ENCODE measurements around the gene TCHP.

The TCHP gene

DNA sequence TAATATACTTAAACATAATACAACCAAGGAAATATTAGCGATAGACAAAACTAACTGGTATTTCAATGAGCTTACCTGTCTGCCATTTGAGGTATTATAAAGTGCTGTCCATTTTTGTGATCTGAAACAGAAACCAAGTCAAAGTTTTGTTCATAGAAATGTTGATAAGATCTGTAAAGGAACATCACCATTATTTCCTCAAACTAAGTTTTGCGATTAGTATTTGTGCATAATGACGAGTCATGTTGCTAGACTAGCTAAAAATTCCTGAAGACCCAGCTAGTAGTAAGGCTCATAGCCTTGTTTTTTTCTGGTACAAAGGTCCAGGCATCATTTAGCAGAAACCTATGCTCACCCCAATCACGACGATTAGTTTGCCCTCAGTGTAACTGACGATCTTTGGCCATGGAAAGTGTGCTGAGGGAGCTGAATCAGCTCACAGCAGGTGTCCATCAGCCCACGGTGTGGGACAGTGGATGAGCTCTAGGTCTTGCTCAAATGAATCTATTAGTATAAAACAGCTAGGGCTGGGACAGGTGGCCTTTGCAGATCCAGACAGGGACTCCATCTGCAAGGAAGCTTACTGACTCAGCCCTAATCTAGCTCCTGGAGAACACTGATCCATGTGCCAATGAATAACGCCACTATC is 67.4 kb downstream of the TCHP start:
- peaks cover 5% of the 10 kb centered on the region for H3K79me2 ChIP-seq (ENCODE audit: low read length)
- H3K4me2 ChIP-seq (ENCODE audit: low read length): peak overlapping the region; percentile 73
- peak overlapping the region; percentile 95 for H3K27ac ChIP-seq (ENCODE audit: low read length)
- H3K9me3 ChIP-seq (ENCODE audit: insufficient read depth, low read length): no peaks in the 10 kb centered on the region
- H3K36me3 ChIP-seq (replicated peaks; ENCODE audit: low read depth, low read length): peaks cover 51% of the 10 kb centered on the region
- no peak overlapping the region for H2AFZ ChIP-seq (ENCODE audit: low read depth, low read length)
- peaks cover 47% of the 10 kb centered on the region for H3K4me1 ChIP-seq (ENCODE audit: low read length)
- H4K20me1 ChIP-seq (ENCODE audit: insufficient read depth, low read length): no peaks in the 10 kb centered on the region
- peak overlapping the region; percentile 59; the same call in 1 of the 2 replicates for H3K9ac ChIP-seq (ENCODE audit: low read length)
- TF ChIP-seq CTCF (IDR thresholded peaks at IDR 0.05; ENCODE audit: low read depth, low read length): no peak
- TF ChIP-seq EZH2phosphoT487 (IDR thresholded peaks at IDR 0.05; ENCODE audit: low read depth): no peak
- no peaks in the 10 kb centered on the region for H3K27me3 ChIP-seq (ENCODE audit: low read depth, low read length)
- H3K4me3 ChIP-seq (ENCODE audit: low read length): peak overlapping the region; percentile 47
